ENCODE data around the gene MUC4. TPM values are rescaled to one million over a fixed set of nuclear protein-coding genes. Genes with fewer than 3 reads are reported as not detected.

Gene MUC4
- total RNA-seq, 1 donor from 2014 or later: 0.60 TPM

- DNase-seq (ENCODE audit: low spot score, unreplicated experiment): no peak
- Mint-ChIP-seq H3K27ac (no peak overlapping the region), H3K4me1 (ENCODE audit: low read depth) (peaks cover 5% of the 10 kb centered on the region), H3K27me3 (peaks cover 4% of the 10 kb centered on the region), H3K36me3 (ENCODE audit: insufficient read depth) (peaks cover 7% of the 10 kb centered on the region), H3K4me3 (ENCODE audit: low read depth) (no peak overlapping the region), H3K9me3 (ENCODE audit: low read depth) (no peaks in the 10 kb centered on the region)
- no peak for TF ChIP-seq CTCF (IDR thresholded peaks at IDR 0.05; ENCODE audit: unreplicated experiment)
Measured at GRCh38 chr3:195709676-195710085, 102.0 kb downstream of the MUC4 start.

- no peak overlapping the region for H3K27ac Mint-ChIP-seq
- peaks cover 5% of the 10 kb centered on the region for H3K4me1 Mint-ChIP-seq (ENCODE audit: low read depth)
- no peak for TF ChIP-seq CTCF (IDR thresholded peaks at IDR 0.05; ENCODE audit: unreplicated experiment)
- no peak for DNase-seq (ENCODE audit: low spot score, unreplicated experiment)
- no peaks in the 10 kb centered on the region for H3K9me3 Mint-ChIP-seq (ENCODE audit: low read depth)
- H3K36me3 Mint-ChIP-seq (ENCODE audit: insufficient read depth): peaks cover 3% of the 10 kb centered on the region
- H3K27me3 Mint-ChIP-seq: peaks cover 5% of the 10 kb centered on the region
- no peak overlapping the region for H3K4me3 Mint-ChIP-seq (ENCODE audit: low read depth)
Measured at GRCh38 chr3:195708626-195709481, 102.9 kb downstream of the MUC4 start.

GRCh38 chr3:195708061-195708460 lies 103.7 kb downstream of the MUC4 start:
- Mint-ChIP-seq H3K27ac (no peak overlapping the region), H3K9me3 (ENCODE audit: low read depth) (no peaks in the 10 kb centered on the region), H3K4me1 (ENCODE audit: low read depth) (peaks cover 5% of the 10 kb centered on the region), H3K36me3 (ENCODE audit: insufficient read depth) (peaks cover 3% of the 10 kb centered on the region), H3K4me3 (ENCODE audit: low read depth) (no peak overlapping the region), H3K27me3 (peaks cover 5% of the 10 kb centered on the region)
- DNase-seq (ENCODE audit: low spot score, unreplicated experiment): no peak
- no peak for TF ChIP-seq CTCF (IDR thresholded peaks at IDR 0.05; ENCODE audit: unreplicated experiment)

GRCh38 chr3:195705081-195705991 lies 106.4 kb downstream of the MUC4 start:
- Mint-ChIP-seq H3K4me3 (ENCODE audit: low read depth) (no peak overlapping the region), H3K27me3 (peaks cover 5% of the 10 kb centered on the region)

More at GRCh38 chr3:195705081-195705991, 106.4 kb downstream of the MUC4 start:
- H3K36me3 Mint-ChIP-seq (ENCODE audit: insufficient read depth): peaks cover 3% of the 10 kb centered on the region
- H3K4me1 Mint-ChIP-seq (ENCODE audit: low read depth): peaks cover 5% of the 10 kb centered on the region
- TF ChIP-seq CTCF (IDR thresholded peaks at IDR 0.05; ENCODE audit: unreplicated experiment): no peak
- H3K9me3 Mint-ChIP-seq (ENCODE audit: low read depth): no peaks in the 10 kb centered on the region
- no peak for DNase-seq (ENCODE audit: low spot score, unreplicated experiment)
- peak overlapping the region; percentile 14 for H3K27ac Mint-ChIP-seq
